GM12801 (cell line): ENCODE measurements around the gene HSBP1L1.

Experiments used
- TF ChIP-seq, protein P1 (sequence below): IDR thresholded peaks from one replicate; pipeline ENCODE4 v1.5.1; 2011; ENCODE audit warnings: control low read depth; ENCODE audit not compliant: insufficient read length; ENCODE audit errors: extremely low read depth

HSBP1L1 gene

DNA sequence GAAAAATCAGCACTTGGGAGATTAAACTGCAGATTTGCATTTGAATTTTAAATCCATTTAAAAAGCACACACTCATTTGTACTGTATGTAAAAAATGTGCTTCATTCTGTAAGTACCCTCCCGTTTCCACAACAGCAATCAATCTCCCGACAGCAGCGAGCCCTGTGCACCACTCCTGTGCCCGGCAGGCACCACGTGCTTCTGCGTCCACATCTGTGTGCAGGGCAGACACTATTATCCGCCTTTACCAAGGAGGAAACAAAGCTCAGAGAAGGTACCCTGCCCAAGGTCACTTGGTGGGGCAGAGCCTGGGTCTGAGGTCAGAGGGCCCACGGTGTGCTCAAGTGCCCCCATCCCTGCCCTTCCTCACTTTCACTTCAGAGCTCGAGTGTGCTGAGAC is 7.5 kb downstream of the HSBP1L1 start:
- TF ChIP-seq, protein P1, sequence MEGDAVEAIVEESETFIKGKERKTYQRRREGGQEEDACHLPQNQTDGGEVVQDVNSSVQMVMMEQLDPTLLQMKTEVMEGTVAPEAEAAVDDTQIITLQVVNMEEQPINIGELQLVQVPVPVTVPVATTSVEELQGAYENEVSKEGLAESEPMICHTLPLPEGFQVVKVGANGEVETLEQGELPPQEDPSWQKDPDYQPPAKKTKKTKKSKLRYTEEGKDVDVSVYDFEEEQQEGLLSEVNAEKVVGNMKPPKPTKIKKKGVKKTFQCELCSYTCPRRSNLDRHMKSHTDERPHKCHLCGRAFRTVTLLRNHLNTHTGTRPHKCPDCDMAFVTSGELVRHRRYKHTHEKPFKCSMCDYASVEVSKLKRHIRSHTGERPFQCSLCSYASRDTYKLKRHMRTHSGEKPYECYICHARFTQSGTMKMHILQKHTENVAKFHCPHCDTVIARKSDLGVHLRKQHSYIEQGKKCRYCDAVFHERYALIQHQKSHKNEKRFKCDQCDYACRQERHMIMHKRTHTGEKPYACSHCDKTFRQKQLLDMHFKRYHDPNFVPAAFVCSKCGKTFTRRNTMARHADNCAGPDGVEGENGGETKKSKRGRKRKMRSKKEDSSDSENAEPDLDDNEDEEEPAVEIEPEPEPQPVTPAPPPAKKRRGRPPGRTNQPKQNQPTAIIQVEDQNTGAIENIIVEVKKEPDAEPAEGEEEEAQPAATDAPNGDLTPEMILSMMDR, result no peak

GRCh38 chr18:79972720-79973119 is 8.3 kb downstream of the HSBP1L1 start:
- TF ChIP-seq, protein P1, result no peak

- TF ChIP-seq, protein P1, result no peak
These were observed 9.1 kb downstream of the HSBP1L1 start for GRCh38 chr18:79973517-79973916.

GRCh38 chr18:79974025-79974654 is 9.7 kb downstream of the HSBP1L1 start:
- TF ChIP-seq, protein P1, result no peak

DNA sequence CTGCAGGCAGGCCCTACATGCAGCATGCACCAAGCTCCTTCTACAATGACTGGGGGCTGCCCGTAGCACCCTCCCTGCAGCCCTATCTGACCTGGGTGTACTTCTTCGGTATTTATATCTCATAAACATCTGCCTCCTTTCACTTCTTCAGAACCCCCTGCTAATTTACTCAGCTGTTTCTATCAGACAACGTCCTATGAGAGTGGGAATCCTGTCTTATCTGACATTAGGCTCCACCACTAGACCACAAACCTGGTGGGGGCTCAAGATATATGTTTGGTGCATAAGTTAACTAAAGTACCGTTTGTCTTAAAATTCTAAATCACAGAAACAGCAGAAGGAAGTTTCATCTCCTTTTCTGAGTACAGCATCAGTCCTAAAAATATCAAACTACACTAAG is 10.6 kb downstream of the HSBP1L1 start:
- TF ChIP-seq, protein P1, result no peak

DNA sequence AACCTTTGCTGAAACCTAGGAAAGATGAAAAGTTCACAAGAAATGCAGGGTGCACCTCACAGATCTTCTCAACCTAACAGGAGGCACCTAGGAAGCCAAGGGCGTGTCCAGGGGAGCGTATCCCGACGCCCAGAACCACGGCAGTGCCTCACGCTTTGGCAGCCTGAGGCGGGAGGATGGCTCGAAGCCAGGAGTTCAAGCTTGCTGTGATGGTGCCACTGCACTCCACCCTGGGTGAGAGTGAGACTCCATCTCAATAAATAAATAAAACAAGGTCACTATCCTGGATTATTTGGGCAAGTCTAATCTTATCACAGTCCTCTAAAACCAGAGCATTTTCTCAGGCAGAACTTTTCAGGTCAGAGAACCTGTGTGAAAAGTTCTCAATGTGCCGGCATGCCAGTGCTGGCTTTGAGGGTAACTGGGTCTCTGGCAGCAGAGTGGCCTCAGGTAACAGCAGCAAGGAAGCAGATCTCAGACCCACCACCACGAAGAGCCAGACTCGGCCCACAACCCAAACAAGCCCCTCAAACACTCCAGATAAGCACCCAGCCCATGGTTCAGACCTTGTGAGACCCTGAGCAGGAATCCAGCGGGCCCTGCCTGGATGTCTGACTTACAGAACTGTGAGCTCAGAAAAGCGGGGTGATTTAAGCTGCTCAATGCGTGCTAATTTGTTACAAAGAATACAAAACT is 11.7 kb downstream of the HSBP1L1 start:
- TF ChIP-seq, protein P1, result no peak

DNA sequence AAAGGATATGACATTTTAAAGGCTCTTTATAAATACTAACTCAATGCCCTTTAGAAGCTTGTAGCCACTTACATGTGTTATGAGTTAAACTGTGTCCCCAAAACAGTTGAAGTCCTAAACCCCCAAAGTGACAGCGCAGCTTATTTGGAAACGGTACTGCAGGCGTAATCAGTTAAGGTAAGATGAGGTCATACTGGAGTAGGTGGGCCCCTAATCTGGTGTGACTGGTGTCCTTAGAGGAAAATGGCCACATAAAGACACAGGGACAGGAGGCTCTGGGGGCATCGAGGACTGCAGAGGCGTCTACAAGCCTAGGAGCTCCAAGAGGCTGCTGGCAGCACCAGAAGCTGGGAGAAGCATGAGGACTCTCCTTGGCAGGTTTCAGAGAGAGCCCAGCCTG is 15.4 kb downstream of the HSBP1L1 start:
- TF ChIP-seq, protein P1, result no peak
